Endothelial cell of umbilical vein (primary cell): Measurements from ENCODE around the gene BNC2. TPM values are rescaled to one million over a fixed set of nuclear protein-coding genes. Genes with fewer than 3 reads are reported as not detected.

Experiments
- BruUV-seq: library from RNA; stranded (reverse); fragments of 400-500 nt; replicated peaks from 2 replicates; lab custom pipeline; 2021; lab: Mats Ljungman, UMichigan
- CTCF ChIA-PET: fragments of 300-600, 350-600 bp; sonication (Branson Sonifier 250); formaldehyde crosslinking; loops from one replicate; lab custom pipeline; 2021; ENCODE audit warnings: antibody characterized with exemption, inconsistent platforms; lab: Charles Lee
- POLR2A ChIA-PET: fragments of 300-600, 350-600 bp; sonication (Branson Sonifier 250); formaldehyde crosslinking; loops from one replicate; lab custom pipeline; 2021; ENCODE audit warnings: antibody characterized with exemption, inconsistent platforms; lab: Charles Lee
- DNase-seq: peaks from one replicate; pipeline ENCODE4 v3.0.0-alpha.2; 2011; ENCODE audit warnings: low read depth, low spot score
- FAIRE-seq: peaks from 2 replicates; lab custom pipeline; 2011; peaks lifted over from hg19 to GRCh38; lab: Jason Lieb, UNC
- H2AFZ ChIP-seq: 2 replicates; pipeline ENCODE4 v1.6.0; 2012; ENCODE audit warnings: low read depth, low read length, control low read depth, inconsistent platforms
- H3K27ac ChIP-seq: 2 replicates; pipeline ENCODE4 v1.5.1; 2011; ENCODE audit warnings: low read depth, mild to moderate bottlenecking, control low read depth, low read length, moderate library complexity; ENCODE audit not compliant: insufficient read depth
- H3K27me3 ChIP-seq, 2 experiments: 2 replicates each; pipeline versions ENCODE4 v1.6.0 to v1.6.1; 2011; ENCODE audit warnings: low read length in 2 of 2, mixed read lengths in 1 of 2; ENCODE audit not compliant: control insufficient read depth in 2 of 2, insufficient read depth in 2 of 2
- H3K36me3 ChIP-seq, 2 experiments: 2 replicates in 1 of 2; 3 replicates in 1 of 2; pipeline ENCODE4 v1.5.1; 2011; ENCODE audit warnings: low read length in 2 of 2, mild to moderate bottlenecking in 1 of 2, moderate library complexity in 1 of 2; ENCODE audit not compliant: control insufficient read depth in 2 of 2, insufficient read depth in 2 of 2; ENCODE audit errors: extremely low read depth in 1 of 2
- H3K4me1 ChIP-seq: 3 replicates; pipeline ENCODE4 v1.5.1; 2011; ENCODE audit warnings: mild to moderate bottlenecking, low read length; ENCODE audit not compliant: control insufficient read depth, insufficient read depth; ENCODE audit errors: extremely low read depth
- H3K4me2 ChIP-seq: 2 replicates; pipeline ENCODE4 v1.6.1; 2011; ENCODE audit warnings: low read length, control low read depth, mixed read lengths; ENCODE audit not compliant: insufficient read depth
- H3K4me3 ChIP-seq, 3 experiments: fragments of 200-600 bp in 1 of 3; sonication (generic), shearing (Covaris generic) in 1 of 3; replicated peaks in 1 of 3; 2 replicates each; pipeline ENCODE4 v1.5.1; 2011 to 2016; ENCODE audit warnings: control low read depth in 3 of 3, low read length in 3 of 3, mild to moderate bottlenecking in 2 of 3, inconsistent platforms in 1 of 3, low read depth in 1 of 3, moderate library complexity in 1 of 3; ENCODE audit not compliant: insufficient read depth in 1 of 3
- H3K79me2 ChIP-seq: 2 replicates; pipeline ENCODE4 v1.6.0; 2012; ENCODE audit warnings: low read length, inconsistent platforms; ENCODE audit not compliant: control insufficient read depth, insufficient read depth
- H3K9ac ChIP-seq: replicated peaks from 2 replicates; pipeline ENCODE3; 2011; ENCODE audit warnings: low read length, control low read depth; ENCODE audit not compliant: insufficient read depth; ENCODE audit errors: extremely low read depth
- H3K9me1 ChIP-seq: replicated peaks from 3 replicates; pipeline ENCODE4 v1.6.0; 2011; ENCODE audit warnings: mild to moderate bottlenecking, low read length; ENCODE audit not compliant: control insufficient read depth, insufficient read depth; ENCODE audit errors: extremely low read depth
- H3K9me3 ChIP-seq: replicated peaks from 2 replicates; pipeline ENCODE4 v1.5.1; 2012; ENCODE audit warnings: low read length, inconsistent platforms; ENCODE audit not compliant: control insufficient read depth, insufficient read depth
- H4K20me1 ChIP-seq: replicated peaks from 2 replicates; pipeline ENCODE3; 2011; ENCODE audit warnings: mild to moderate bottlenecking, low read length; ENCODE audit not compliant: control insufficient read depth, insufficient read depth; ENCODE audit errors: extremely low read depth
- CTCF ChIP-seq, 2 donors: IDR thresholded peaks; 1 replicate in 1 of 2; 2 replicates in 1 of 2; pipeline ENCODE4 v1.5.1; 2011; ENCODE audit warnings: low read length in 2 of 2, mild to moderate bottlenecking in 2 of 2, moderate library complexity in 2 of 2, control low read depth in 1 of 2, inconsistent platforms in 1 of 2, low read depth in 1 of 2; ENCODE audit not compliant: insufficient read depth in 1 of 2; ENCODE audit errors: extremely low read depth in 1 of 2
- EZH2 ChIP-seq: IDR thresholded peaks from 2 replicates; pipeline ENCODE4 v1.6.1; 2012; ENCODE audit warnings: borderline replicate concordance, low read depth, mild to moderate bottlenecking, moderate library complexity, low read length, inconsistent platforms; ENCODE audit not compliant: severe bottlenecking
- FOS ChIP-seq: IDR thresholded peaks from 2 replicates; pipeline ENCODE4 v1.6.1; 2011; ENCODE audit warnings: mild to moderate bottlenecking, low read length, moderate library complexity, borderline replicate concordance; ENCODE audit not compliant: insufficient read depth
- GATA2 ChIP-seq: IDR thresholded peaks from 2 replicates; pipeline ENCODE4 v1.7.0; 2011; ENCODE audit warnings: low read depth, mild to moderate bottlenecking, moderate library complexity, mixed read lengths, low read length; ENCODE audit not compliant: insufficient read length, insufficient read depth
- JUN ChIP-seq: IDR thresholded peaks from 2 replicates; pipeline ENCODE4 v1.6.1; 2011; ENCODE audit warnings: borderline replicate concordance, low read depth; ENCODE audit not compliant: insufficient read length, insufficient read depth
- MAX ChIP-seq: IDR thresholded peaks from 2 replicates; pipeline ENCODE4 v1.6.1; 2011; ENCODE audit not compliant: insufficient read depth, insufficient read length
- MYC ChIP-seq: IDR thresholded peaks from one replicate; pipeline ENCODE4 v1.6.1; 2011; ENCODE audit warnings: mild to moderate bottlenecking, low read depth, low read length
- POLR2A ChIP-seq: IDR thresholded peaks from 2 replicates; pipeline ENCODE4 v1.6.1; 2012; ENCODE audit warnings: low read depth, mild to moderate bottlenecking, control low read depth, low read length
- POLR2AphosphoS5 ChIP-seq: IDR thresholded peaks from 2 replicates; pipeline ENCODE4 v1.6.1; 2012; ENCODE audit warnings: low read depth, mild to moderate bottlenecking, control low read depth, low read length, moderate library complexity; ENCODE audit not compliant: insufficient read depth
- dilution Hi-C: fragments of 300-500 bp; cut with MboI; formaldehyde crosslinking; loops from one replicate; pipeline ENCODE4 v1.15.0; 2019; ENCODE audit warnings: low sequenced_read_pairs; ENCODE audit not compliant: extremely low pct_ligation_motif_present
- intact Hi-C: fragments of 100-400 bp; cut with micrococcal nuclease; formaldehyde crosslinking; loops from one replicate; pipeline ENCODE4 v1.10.0; 2022
- polyA plus RNA-seq, 4 experiments: library from polyadenylated mRNA; depleted of rRNA in 3 of 4; stranded (reverse) in 3 of 4; unstranded in 1 of 4; fragments of >200 nt; gene quantifications; 2 replicates each; pipeline versions ENCODE4 v1.2.1 to v1.2.3, GENCODE V29; 2011 to 2012; ENCODE audit warnings: missing spikeins in 1 of 4
- total RNA-seq: library from RNA; stranded (reverse); gene quantifications from 2 replicates; pipeline ENCODE4 v1.2.3, GENCODE V29; 2021

BNC2 gene
- total and polyA plus RNA-seq, 2 donors (not counting 3 experiments of a cell fraction or from before 2014, with no cell fraction given) = 12.1 to 34.3 TPM

GRCh38 chr9:16391369-16391768 lies 479.1 kb downstream of the BNC2 start:
- no peaks in the 10 kb centered on the region for H3K79me2 ChIP-seq
- no peak overlapping the region for H3K27ac ChIP-seq
- no peak for DNase-seq
- BruUV-seq = no TSS peak
- H3K27me3 ChIP-seq = no peaks in the 10 kb centered on the region
- CTCF ChIA-PET = no interaction called here
- no peak overlapping the region for H3K9ac ChIP-seq
- dilution Hi-C loops (no loop called here), intact Hi-C loops (no loop called here)
- no peaks in the 10 kb centered on the region for H3K4me1 ChIP-seq
- FAIRE-seq = no peak
- H3K4me3 ChIP-seq = no peak overlapping the region
- TF ChIP-seq FOS = no peak
- TF ChIP-seq MYC = no peak
- no peak for TF ChIP-seq GATA2
- no peak for TF ChIP-seq POLR2AphosphoS5
- no peak for TF ChIP-seq JUN
- TF ChIP-seq EZH2 = no peak
- no peak for TF ChIP-seq CTCF (IDR thresholded peaks at IDR 0.05; ENCODE audit: extremely low read depth in 1 of 2, insufficient read depth in 1 of 2, low read depth in 1 of 2, low read length in 2 of 2)
- TF ChIP-seq POLR2A = no peak
- no peak for TF ChIP-seq MAX
- no peaks in the 10 kb centered on the region for H4K20me1 ChIP-seq
- no peaks in the 10 kb centered on the region for H3K9me3 ChIP-seq
- no peak overlapping the region for H3K4me2 ChIP-seq
- no peaks in the 10 kb centered on the region for H3K9me1 ChIP-seq
- H3K36me3 ChIP-seq = no peaks in the 10 kb centered on the region
- no peak overlapping the region for H2AFZ ChIP-seq
- POLR2A ChIA-PET = no interaction called here
